Activated naive CD4-positive, alpha-beta T cell treated with anti-CD3 and anti-CD28 coated beads, Interleukin-2, amount 50 U/mL, for 24 hours (primary cell): ENCODE results near the gene PM20D1.
"Not testable (repeated sequence)": the region's sequence is repeated elsewhere in the genome, so short reads cannot be mapped to it uniquely, and the experiment has no call there.

Experiments
- H3K27ac Mint-ChIP-seq: one replicate; pipeline ENCODE4 v1.8.0; 2021; ENCODE audit warnings: mild to moderate bottlenecking, mixed read lengths
- H3K27me3 Mint-ChIP-seq: one replicate; pipeline ENCODE4 v1.8.0; 2021; ENCODE audit warnings: mixed read lengths
- H3K36me3 Mint-ChIP-seq: one replicate; pipeline ENCODE4 v1.8.0; 2021; ENCODE audit warnings: mixed read lengths
- H3K4me1 Mint-ChIP-seq: one replicate; pipeline ENCODE4 v1.8.0; 2021; ENCODE audit warnings: mixed read lengths
- H3K4me3 Mint-ChIP-seq: one replicate; pipeline ENCODE4 v1.8.0; 2021; ENCODE audit warnings: mild to moderate bottlenecking, mixed read lengths
- H3K9me3 Mint-ChIP-seq: one replicate; pipeline ENCODE4 v1.8.0; 2021; ENCODE audit warnings: mixed read lengths

Gene PM20D1

GRCh38 chr1:205857501-205857900 lies 7.6 kb upstream of the PM20D1 start:
- not testable (repeated sequence) for H3K27ac Mint-ChIP-seq, H3K4me3 Mint-ChIP-seq

GRCh38 chr1:205856433-205856832 lies 6.5 kb upstream of the PM20D1 start:
- Mint-ChIP-seq H3K4me1 (peaks cover 3% of the 10 kb centered on the region), H3K27ac (no peak overlapping the region), H3K4me3 (no peak overlapping the region), H3K27me3 (no peaks in the 10 kb centered on the region), H3K36me3 (peaks cover 9% of the 10 kb centered on the region), H3K9me3 (peaks cover 16% of the 10 kb centered on the region)

More at GRCh38 chr1:205857501-205857900, 7.6 kb upstream of the PM20D1 start:
- H3K36me3 Mint-ChIP-seq, H3K27me3 Mint-ChIP-seq, H3K4me1 Mint-ChIP-seq: not testable (repeated sequence)
- H3K9me3 Mint-ChIP-seq, result peaks cover 16% of the 10 kb centered on the region

- Mint-ChIP-seq H3K36me3 (peaks cover 9% of the 10 kb centered on the region), H3K4me1 (peaks cover 15% of the 10 kb centered on the region), H3K27me3 (no peaks in the 10 kb centered on the region), H3K27ac (no peak overlapping the region), H3K9me3 (peaks cover 16% of the 10 kb centered on the region), H3K4me3 (no peak overlapping the region)
Measured at GRCh38 chr1:205852969-205853368, 3.0 kb upstream of the PM20D1 start.

- Mint-ChIP-seq H3K36me3 (peaks cover 9% of the 10 kb centered on the region), H3K27ac (no peak overlapping the region)
Measured at GRCh38 chr1:205851993-205852392, 2.1 kb upstream of the PM20D1 start.

GRCh38 chr1:205843036-205843859 lies 6.7 kb downstream of the PM20D1 start:
- H3K36me3 Mint-ChIP-seq, result peaks cover 5% of the 10 kb centered on the region
- H3K9me3 Mint-ChIP-seq, result no peaks in the 10 kb centered on the region
- H3K4me1 Mint-ChIP-seq, result peaks cover 5% of the 10 kb centered on the region
- no peaks in the 10 kb centered on the region for H3K27me3 Mint-ChIP-seq
- H3K27ac Mint-ChIP-seq, result no peak overlapping the region
- H3K4me3 Mint-ChIP-seq, result no peak overlapping the region

More at GRCh38 chr1:205851993-205852392, 2.1 kb upstream of the PM20D1 start:
- Mint-ChIP-seq H3K27me3 (no peaks in the 10 kb centered on the region), H3K4me1 (peaks cover 18% of the 10 kb centered on the region), H3K4me3 (no peak overlapping the region), H3K9me3 (peaks cover 16% of the 10 kb centered on the region)

- Mint-ChIP-seq H3K4me1 (no peaks in the 10 kb centered on the region), H3K9me3 (no peaks in the 10 kb centered on the region), H3K27ac (no peak overlapping the region), H3K27me3 (no peaks in the 10 kb centered on the region), H3K36me3 (peaks cover 7% of the 10 kb centered on the region), H3K4me3 (no peak overlapping the region)
Measured at GRCh38 chr1:205842229-205842628, 7.7 kb downstream of the PM20D1 start.

GRCh38 chr1:205840146-205840923 lies 9.6 kb downstream of the PM20D1 start:
- Mint-ChIP-seq H3K9me3 (no peaks in the 10 kb centered on the region), H3K4me3 (no peak overlapping the region), H3K4me1 (no peaks in the 10 kb centered on the region), H3K27me3 (no peaks in the 10 kb centered on the region), H3K36me3 (peaks cover 8% of the 10 kb centered on the region), H3K27ac (no peak overlapping the region)

- peaks cover 3% of the 10 kb centered on the region for H3K36me3 Mint-ChIP-seq
- no peaks in the 10 kb centered on the region for H3K9me3 Mint-ChIP-seq
- H3K27me3 Mint-ChIP-seq, result no peaks in the 10 kb centered on the region
- H3K27ac Mint-ChIP-seq, result no peak overlapping the region
- H3K4me1 Mint-ChIP-seq, result no peaks in the 10 kb centered on the region
- H3K4me3 Mint-ChIP-seq, result no peak overlapping the region
Measured at GRCh38 chr1:205837382-205837970, 12.5 kb downstream of the PM20D1 start.

GRCh38 chr1:205834751-205835150 lies 15.2 kb downstream of the PM20D1 start:
- Mint-ChIP-seq H3K9me3 (no peaks in the 10 kb centered on the region), H3K27ac (no peak overlapping the region), H3K4me3 (no peak overlapping the region), H3K36me3 (peaks cover 3% of the 10 kb centered on the region), H3K27me3 (no peaks in the 10 kb centered on the region), H3K4me1 (no peaks in the 10 kb centered on the region)

GRCh38 chr1:205832326-205832751 lies 17.6 kb downstream of the PM20D1 start:
- no peaks in the 10 kb centered on the region for H3K4me1 Mint-ChIP-seq
- no peaks in the 10 kb centered on the region for H3K27me3 Mint-ChIP-seq
- no peak overlapping the region for H3K27ac Mint-ChIP-seq
- no peak overlapping the region for H3K4me3 Mint-ChIP-seq
- no peaks in the 10 kb centered on the region for H3K9me3 Mint-ChIP-seq
- H3K36me3 Mint-ChIP-seq, result peaks cover 4% of the 10 kb centered on the region

GRCh38 chr1:205827623-205828022 lies 22.3 kb downstream of the PM20D1 start:
- peaks cover 7% of the 10 kb centered on the region for H3K36me3 Mint-ChIP-seq
- H3K9me3 Mint-ChIP-seq, result no peaks in the 10 kb centered on the region
- no peak overlapping the region for H3K4me3 Mint-ChIP-seq
- no peaks in the 10 kb centered on the region for H3K4me1 Mint-ChIP-seq
- H3K27ac Mint-ChIP-seq, result no peak overlapping the region
- no peaks in the 10 kb centered on the region for H3K27me3 Mint-ChIP-seq

- Mint-ChIP-seq H3K9me3 (no peaks in the 10 kb centered on the region), H3K36me3 (peaks cover 7% of the 10 kb centered on the region), H3K27me3 (no peaks in the 10 kb centered on the region), H3K27ac (no peak overlapping the region), H3K4me1 (no peaks in the 10 kb centered on the region), H3K4me3 (no peak overlapping the region)
Measured at GRCh38 chr1:205826995-205827394, 22.9 kb downstream of the PM20D1 start.

GRCh38 chr1:205826016-205826806 lies 23.7 kb downstream of the PM20D1 start:
- no peaks in the 10 kb centered on the region for H3K9me3 Mint-ChIP-seq
- H3K36me3 Mint-ChIP-seq, result peaks cover 7% of the 10 kb centered on the region
- H3K27ac Mint-ChIP-seq, result no peak overlapping the region
- no peak overlapping the region for H3K4me3 Mint-ChIP-seq
- no peaks in the 10 kb centered on the region for H3K4me1 Mint-ChIP-seq
- no peaks in the 10 kb centered on the region for H3K27me3 Mint-ChIP-seq

GRCh38 chr1:205824180-205824579 lies 25.8 kb downstream of the PM20D1 start:
- Mint-ChIP-seq H3K27ac (no peak overlapping the region), H3K4me3 (no peak overlapping the region), H3K4me1 (peaks cover 1% of the 10 kb centered on the region), H3K27me3 (no peaks in the 10 kb centered on the region), H3K9me3 (no peaks in the 10 kb centered on the region), H3K36me3 (peaks cover 7% of the 10 kb centered on the region)

- H3K27me3 Mint-ChIP-seq, result not testable (repeated sequence)
Measured at GRCh38 chr1:205823260-205823659, 26.7 kb downstream of the PM20D1 start.

More at GRCh38 chr1:205823260-205823659, 26.7 kb downstream of the PM20D1 start:
- not testable (repeated sequence) for H3K4me1 Mint-ChIP-seq, H3K27ac Mint-ChIP-seq, H3K9me3 Mint-ChIP-seq, H3K4me3 Mint-ChIP-seq, H3K36me3 Mint-ChIP-seq
